DOHH2 (cell line): ENCODE results near the gene C11orf68.

Source experiments
- H3F3A ChIP-seq: fragments of 200-600 bp; sonication (generic), shearing (Covaris generic); 2 replicates; pipeline ENCODE4 v1.6.0; 2016; ENCODE audit warnings: antibody characterized with exemption, mild to moderate bottlenecking; ENCODE audit not compliant: control insufficient read depth, insufficient read depth
- H3K27ac ChIP-seq: fragments of 200-600 bp; sonication (generic); 2 replicates; pipeline ENCODE4 v1.5.1; 2014; ENCODE audit warnings: low read depth, mild to moderate bottlenecking, low read length, moderate library complexity
- H3K27me3 ChIP-seq: fragments of 200-600 bp; sonication (generic); 2 replicates; pipeline ENCODE4 v1.6.1; 2014; ENCODE audit warnings: mild to moderate bottlenecking, low read length, mixed read lengths; ENCODE audit not compliant: control insufficient read depth
- H3K36me3 ChIP-seq: fragments of 200-600 bp; sonication (generic); 2 replicates; pipeline ENCODE4 v1.6.1; 2014; ENCODE audit warnings: mild to moderate bottlenecking, low read length, moderate library complexity, mixed read lengths; ENCODE audit not compliant: control insufficient read depth
- H3K4me1 ChIP-seq: fragments of 200-600 bp; sonication (generic); 2 replicates; pipeline ENCODE4 v1.6.1; 2014; ENCODE audit warnings: mild to moderate bottlenecking, low read length, mixed read lengths; ENCODE audit not compliant: control insufficient read depth
- H3K4me2 ChIP-seq: fragments of 200-600 bp; sonication (generic); 2 replicates; pipeline ENCODE4 v1.6.0; 2014; ENCODE audit warnings: mild to moderate bottlenecking, low read length, moderate library complexity
- H3K4me3 ChIP-seq: fragments of 200-600 bp; sonication (generic); 2 replicates; pipeline ENCODE4 v1.5.1; 2014; ENCODE audit warnings: mild to moderate bottlenecking, low read length, mixed read lengths
- H3K79me2 ChIP-seq: fragments of 200-600 bp; sonication (generic); 2 replicates; pipeline ENCODE4 v1.6.1; 2014; ENCODE audit warnings: mild to moderate bottlenecking, low read length, mixed read lengths; ENCODE audit not compliant: control insufficient read depth
- H3K9me2 ChIP-seq: fragments of 200-600 bp; sonication (generic); replicated peaks from 2 replicates; pipeline ENCODE4 v1.6.1; 2014; ENCODE audit warnings: mild to moderate bottlenecking, low read length, mixed read lengths; ENCODE audit not compliant: control insufficient read depth
- H3K9me3 ChIP-seq: fragments of 200-600 bp; sonication (generic); 2 replicates; pipeline ENCODE4 v1.6.1; 2014; ENCODE audit warnings: antibody characterized with exemption, low read length, mixed read lengths; ENCODE audit not compliant: control insufficient read depth, insufficient read depth
- H4K20me1 ChIP-seq: fragments of 200-600 bp; sonication (generic); 2 replicates; pipeline ENCODE4 v1.6.0; 2014; ENCODE audit warnings: low read depth, mild to moderate bottlenecking, antibody characterized with exemption, low read length, moderate library complexity; ENCODE audit not compliant: control insufficient read depth, insufficient read depth
- EZH2phosphoT487 ChIP-seq: fragments of 200-600 bp; sonication (generic); IDR thresholded peaks from 2 replicates; pipeline ENCODE4 v1.6.1; 2017; ENCODE audit warnings: borderline replicate concordance, mild to moderate bottlenecking, antibody characterized with exemption, low read length, moderate library complexity, mixed read lengths
- TF ChIP-seq, protein P1 (sequence below): fragments of 200-600 bp; sonication (generic); IDR thresholded peaks from one replicate; pipeline ENCODE4 v1.5.1; 2014; ENCODE audit warnings: antibody characterized with exemption, mild to moderate bottlenecking, low read depth, low read length; ENCODE audit not compliant: poor library complexity, severe bottlenecking

Gene C11orf68

DNA sequence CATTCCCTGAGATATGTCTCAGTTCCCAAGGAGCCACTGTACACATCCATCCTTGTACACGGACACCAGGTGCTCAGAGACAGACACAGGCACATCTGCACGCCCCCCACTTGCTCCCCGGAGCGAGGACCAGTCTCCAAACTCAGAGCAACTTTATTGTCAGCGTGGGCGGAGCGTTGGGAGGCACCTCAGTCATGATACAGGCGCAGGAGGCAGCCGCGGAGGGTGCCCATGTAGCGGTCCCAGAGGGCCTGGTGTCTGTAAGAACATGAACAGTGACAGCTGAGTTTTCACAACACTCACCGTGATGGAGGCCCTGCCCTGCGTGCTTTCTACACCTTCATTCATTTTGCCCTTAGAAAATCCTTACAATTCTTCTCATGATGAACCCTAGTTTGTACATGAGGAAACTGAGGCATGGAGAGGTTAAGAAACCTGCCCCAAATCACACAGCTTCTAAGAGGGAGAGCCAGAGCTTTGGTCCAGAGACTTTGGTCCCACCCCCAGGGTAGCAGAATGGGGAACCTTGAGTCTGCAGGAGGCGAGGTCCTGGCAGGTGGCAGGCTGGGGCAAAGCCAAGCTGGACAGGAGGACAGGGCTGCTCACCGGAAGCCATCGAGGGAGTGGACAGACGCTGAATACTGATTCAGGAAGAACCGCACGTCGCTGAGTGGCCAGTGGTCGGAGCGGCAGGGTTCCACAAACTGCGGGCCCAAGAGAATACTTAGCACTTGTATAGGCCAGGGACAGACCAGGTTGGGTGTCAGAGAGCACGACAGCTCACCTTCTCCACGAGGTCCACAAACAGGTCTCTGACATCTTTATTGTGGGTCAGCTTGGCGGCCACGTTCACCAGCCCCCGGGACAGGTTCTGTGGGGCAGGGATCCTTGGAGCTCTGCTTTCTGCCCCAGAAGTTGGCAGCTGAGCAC is 34.8 kb downstream of the C11orf68 start:
- H3K36me3 ChIP-seq: peaks cover 52% of the 10 kb centered on the region
- H3K4me1 ChIP-seq: peaks cover 35% of the 10 kb centered on the region
- no peaks in the 10 kb centered on the region for H3K27me3 ChIP-seq
- TF ChIP-seq, protein P1, sequence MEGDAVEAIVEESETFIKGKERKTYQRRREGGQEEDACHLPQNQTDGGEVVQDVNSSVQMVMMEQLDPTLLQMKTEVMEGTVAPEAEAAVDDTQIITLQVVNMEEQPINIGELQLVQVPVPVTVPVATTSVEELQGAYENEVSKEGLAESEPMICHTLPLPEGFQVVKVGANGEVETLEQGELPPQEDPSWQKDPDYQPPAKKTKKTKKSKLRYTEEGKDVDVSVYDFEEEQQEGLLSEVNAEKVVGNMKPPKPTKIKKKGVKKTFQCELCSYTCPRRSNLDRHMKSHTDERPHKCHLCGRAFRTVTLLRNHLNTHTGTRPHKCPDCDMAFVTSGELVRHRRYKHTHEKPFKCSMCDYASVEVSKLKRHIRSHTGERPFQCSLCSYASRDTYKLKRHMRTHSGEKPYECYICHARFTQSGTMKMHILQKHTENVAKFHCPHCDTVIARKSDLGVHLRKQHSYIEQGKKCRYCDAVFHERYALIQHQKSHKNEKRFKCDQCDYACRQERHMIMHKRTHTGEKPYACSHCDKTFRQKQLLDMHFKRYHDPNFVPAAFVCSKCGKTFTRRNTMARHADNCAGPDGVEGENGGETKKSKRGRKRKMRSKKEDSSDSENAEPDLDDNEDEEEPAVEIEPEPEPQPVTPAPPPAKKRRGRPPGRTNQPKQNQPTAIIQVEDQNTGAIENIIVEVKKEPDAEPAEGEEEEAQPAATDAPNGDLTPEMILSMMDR: no peak
- TF ChIP-seq EZH2phosphoT487: no peak
- H4K20me1 ChIP-seq: no peaks in the 10 kb centered on the region
- H3K9me2 ChIP-seq: no peaks in the 10 kb centered on the region
- no peak overlapping the region for H3K4me3 ChIP-seq
- H3K79me2 ChIP-seq: peaks cover 10% of the 10 kb centered on the region
- no peaks in the 10 kb centered on the region for H3K9me3 ChIP-seq
- H3K4me2 ChIP-seq: peak overlapping the region; percentile 50; the same call in 1 of the 2 replicates
- H3F3A ChIP-seq: peaks cover 9% of the 10 kb centered on the region
- H3K27ac ChIP-seq: no peak overlapping the region

DNA sequence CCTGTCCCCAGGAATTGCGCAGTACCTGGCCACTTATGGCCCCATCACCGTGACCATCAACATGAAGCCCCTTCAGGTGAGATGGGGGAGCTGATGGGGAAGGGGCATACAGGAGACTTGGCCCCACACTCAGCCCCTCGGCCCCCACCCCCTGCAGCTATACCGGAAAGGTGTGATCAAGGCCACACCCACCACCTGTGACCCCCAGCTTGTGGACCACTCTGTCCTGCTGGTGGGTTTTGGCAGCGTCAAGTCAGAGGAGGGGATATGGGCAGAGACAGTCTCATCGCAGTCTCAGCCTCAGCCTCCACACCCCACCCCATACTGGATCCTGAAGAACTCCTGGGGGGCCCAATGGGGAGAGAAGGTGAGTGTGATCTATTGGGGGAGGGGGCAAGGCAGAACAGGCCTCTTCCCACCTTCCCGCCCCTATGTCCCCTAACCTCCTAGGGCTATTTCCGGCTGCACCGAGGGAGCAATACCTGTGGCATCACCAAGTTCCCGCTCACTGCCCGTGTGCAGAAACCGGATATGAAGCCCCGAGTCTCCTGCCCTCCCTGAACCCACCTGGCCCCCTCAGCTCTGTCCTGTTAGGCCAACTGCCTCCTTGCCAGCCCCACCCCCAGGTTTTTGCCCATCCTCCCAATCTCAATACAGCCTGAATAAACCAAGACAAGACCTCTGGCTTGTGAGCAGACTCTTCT is 35.7 kb downstream of the C11orf68 start:
- H3F3A ChIP-seq: peaks cover 4% of the 10 kb centered on the region
- no peak overlapping the region for H3K27ac ChIP-seq
- no peak overlapping the region for H3K4me2 ChIP-seq
- H3K27me3 ChIP-seq: no peaks in the 10 kb centered on the region
- TF ChIP-seq EZH2phosphoT487: no peak
- TF ChIP-seq, protein P1: no peak
- H3K4me1 ChIP-seq: peaks cover 29% of the 10 kb centered on the region
- H3K9me3 ChIP-seq: no peaks in the 10 kb centered on the region
- peaks cover 10% of the 10 kb centered on the region for H3K79me2 ChIP-seq
- H3K4me3 ChIP-seq: no peak overlapping the region
- H4K20me1 ChIP-seq: no peaks in the 10 kb centered on the region
- H3K36me3 ChIP-seq: peaks cover 52% of the 10 kb centered on the region
- no peaks in the 10 kb centered on the region for H3K9me2 ChIP-seq

DNA sequence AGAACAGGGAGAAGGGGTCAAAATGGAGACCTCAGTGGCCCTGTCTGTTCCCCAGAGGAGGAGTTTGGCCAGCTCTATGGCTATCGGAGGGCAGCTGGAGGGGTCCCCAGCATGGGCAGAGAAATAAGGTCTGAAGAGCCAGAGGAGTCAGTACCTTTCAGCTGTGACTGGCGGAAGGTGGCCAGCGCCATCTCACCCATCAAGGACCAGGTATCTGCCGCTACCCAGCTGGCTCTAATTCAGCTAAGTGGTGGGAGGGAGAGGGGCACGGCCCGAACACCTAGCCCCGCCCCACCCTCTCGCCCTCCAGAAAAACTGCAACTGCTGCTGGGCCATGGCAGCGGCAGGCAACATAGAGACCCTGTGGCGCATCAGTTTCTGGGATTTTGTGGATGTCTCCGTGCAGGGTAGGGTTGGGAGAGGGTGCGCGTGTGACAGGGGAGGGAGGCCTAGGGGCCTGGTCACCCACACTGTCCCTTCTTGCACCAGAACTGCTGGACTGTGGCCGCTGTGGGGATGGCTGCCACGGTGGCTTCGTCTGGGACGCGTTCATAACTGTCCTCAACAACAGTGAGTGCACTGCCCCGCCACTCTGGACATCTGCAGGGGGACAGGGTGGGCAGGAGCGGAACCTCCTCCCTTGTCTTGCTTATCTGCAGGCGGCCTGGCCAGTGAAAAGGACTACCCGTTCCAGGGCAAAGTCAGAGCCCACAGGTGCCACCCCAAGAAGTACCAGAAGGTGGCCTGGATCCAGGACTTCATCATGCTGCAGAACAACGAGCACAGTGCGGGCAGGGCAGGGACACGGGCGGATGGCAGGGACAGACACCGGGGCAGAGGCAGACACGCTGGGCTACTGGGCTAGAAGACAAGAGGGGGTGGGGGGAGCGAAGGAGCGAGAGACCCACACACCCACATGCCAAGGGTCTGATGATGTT is 36.5 kb downstream of the C11orf68 start:
- no peak overlapping the region for H3K4me2 ChIP-seq

More for the DNA sequence above, 36.5 kb downstream of the C11orf68 start:
- Histone ChIP-seq H3K27ac (no peak overlapping the region), H3K9me3 (no peaks in the 10 kb centered on the region), H3K27me3 (no peaks in the 10 kb centered on the region), H4K20me1 (no peaks in the 10 kb centered on the region), H3K36me3 (peaks cover 50% of the 10 kb centered on the region), H3K4me3 (no peak overlapping the region), H3F3A (peaks cover 4% of the 10 kb centered on the region), H3K9me2 (no peaks in the 10 kb centered on the region), H3K4me1 (peaks cover 25% of the 10 kb centered on the region), H3K79me2 (peaks cover 2% of the 10 kb centered on the region)
- TF ChIP-seq, protein P1: no peak
- TF ChIP-seq EZH2phosphoT487: no peak
